HG03469 (cell line): ENCODE results near the gene DLST.
"Not testable (repeated sequence)": the region's sequence is repeated elsewhere in the genome, so short reads cannot be mapped to it uniquely, and the experiment has no call there.

Experiments
- ATAC-seq: cut with Tn5 transposase; IDR thresholded peaks from one replicate; pipeline ENCODE4 v1.9.1; 2021; ENCODE audit warnings: mild to moderate bottlenecking, moderate library complexity, moderate number of reproducible peaks; ENCODE audit not compliant: unreplicated experiment

Gene DLST

GRCh38 chr14:74913986-74914573, 32.4 kb downstream of the DLST start:
- ATAC-seq, result no peak

- no peak for ATAC-seq
Observed at GRCh38 chr14:74915426-74915825, 33.7 kb downstream of the DLST start.

GRCh38 chr14:74915826-74916225, 34.1 kb downstream of the DLST start:
- no peak for ATAC-seq

- ATAC-seq, result no peak
Observed at GRCh38 chr14:74917178-74917543, 35.4 kb downstream of the DLST start.

GRCh38 chr14:74917646-74918081, 35.9 kb downstream of the DLST start:
- ATAC-seq, result no peak

GRCh38 chr14:74918380-74918779, 36.7 kb downstream of the DLST start:
- no peak for ATAC-seq

- no peak for ATAC-seq
Observed at GRCh38 chr14:74919421-74920165, 37.9 kb downstream of the DLST start.

GRCh38 chr14:74920281-74920680, 38.6 kb downstream of the DLST start:
- no peak for ATAC-seq

- no peak for ATAC-seq
Observed at GRCh38 chr14:74921053-74921620, 39.4 kb downstream of the DLST start.

GRCh38 chr14:74921987-74922751, 40.5 kb downstream of the DLST start:
- ATAC-seq, result no peak

GRCh38 chr14:74922752-74923401, 41.2 kb downstream of the DLST start, which contains the start of gene RPS6KL1:
Gene RPS6KL1 (minus strand): TSS chr14:74923260. CDS start chr14:74921541, 1,719 bp downstream.
- ATAC-seq, result peak; percentile 60

- ATAC-seq, result no peak
Observed at GRCh38 chr14:74924061-74924460, 42.3 kb downstream of the DLST start.

- ATAC-seq, result no peak
Observed at GRCh38 chr14:74927225-74927624, 45.5 kb downstream of the DLST start.

GRCh38 chr14:74929242-74929641, 47.5 kb downstream of the DLST start:
- ATAC-seq, result no peak

GRCh38 chr14:74931744-74932143, 50.0 kb downstream of the DLST start:
- not testable (repeated sequence) for ATAC-seq

- ATAC-seq, result no peak
Observed at GRCh38 chr14:74932401-74932901, 50.7 kb downstream of the DLST start.

GRCh38 chr14:74932936-74933335, 51.2 kb downstream of the DLST start:
- not testable (repeated sequence) for ATAC-seq

GRCh38 chr14:74934041-74934440, 52.3 kb downstream of the DLST start:
- no peak for ATAC-seq

GRCh38 chr14:74934476-74935359, 53.0 kb downstream of the DLST start:
- ATAC-seq, result no peak

- no peak for ATAC-seq
Observed at GRCh38 chr14:74935360-74935680, 53.6 kb downstream of the DLST start.
